K562 (cell line): ENCODE data around the gene RBPJL. TPM values are rescaled to one million over a fixed set of nuclear protein-coding genes. Genes with fewer than 3 reads are reported as not detected.

Experiments used
- ATAC-seq: fragments of 200-7000 bp; cut with Tn5 transposase; 3 replicates; pipeline ENCODE4 v1.9.1; 2020; ENCODE audit warnings: moderate library complexity
- BruUV-seq: library from RNA; stranded (reverse); fragments of 400-500 nt; replicated peaks from 2 replicates; lab custom pipeline; 2021; lab: Mats Ljungman, UMichigan
- CTCF ChIA-PET: fragments of 300-600 bp; formaldehyde crosslinking; extraction: SDS; loops from one replicate; lab custom pipeline; 2021; ENCODE audit warnings: low intra/inter-chr PET ratio; lab: Yijun Ruan, JAX
- POLR2A ChIA-PET: fragments of 300-600, 350-650 bp; sonication (Branson Sonifier 250); formaldehyde crosslinking; extraction: SDS; loops from one replicate; lab custom pipeline; 2021; ENCODE audit warnings: antibody characterized with exemption, inconsistent platforms; lab: Yijun Ruan, JAX
- DNase-seq, 4 experiments: peaks; one replicate each; pipeline versions ENCODE4 v3.0.0 to v3.0.0-alpha.2; 2011 to 2018; ENCODE audit warnings: low spot score in 3 of 4, mixed read lengths in 3 of 4; ENCODE audit errors: extremely low read depth in 1 of 4
- FAIRE-seq: peaks from 2 replicates; lab custom pipeline; 2011; peaks lifted over from hg19 to GRCh38; lab: Jason Lieb, UNC
- H2AFZ ChIP-seq: 2 replicates; pipeline ENCODE4 v1.6.0; 2011; ENCODE audit warnings: low read depth, low read length, control low read depth, inconsistent platforms
- H3K27ac ChIP-seq: fragments of 200-600 bp; 3 replicates; pipeline ENCODE4 v1.8.0; 2011; ENCODE audit warnings: low read depth, mild to moderate bottlenecking, control low read depth, inconsistent platforms, low read length, moderate library complexity, mixed read lengths; ENCODE audit errors: extremely low read depth
- H3K27me3 ChIP-seq, 2 experiments: fragments of 300-600 bp in 1 of 2; 2 replicates in 1 of 2; 3 replicates in 1 of 2; pipeline versions ENCODE4 v1.6.0 to v1.8.0; 2011; ENCODE audit warnings: inconsistent platforms in 2 of 2, low read length in 2 of 2, mild to moderate bottlenecking in 1 of 2, mixed read lengths in 1 of 2, moderate library complexity in 1 of 2; ENCODE audit not compliant: control insufficient read depth in 2 of 2, insufficient read depth in 2 of 2
- H3K36me3 ChIP-seq: fragments of 300-600 bp; 3 replicates; pipeline ENCODE4 v1.8.0; 2011; ENCODE audit warnings: mild to moderate bottlenecking, low read length, inconsistent platforms; ENCODE audit not compliant: control insufficient read depth, insufficient read depth
- H3K4me1 ChIP-seq, 2 experiments: fragments of 200-600 bp in 1 of 2; replicated peaks in 1 of 2; 2 replicates in 1 of 2; 3 replicates in 1 of 2; pipeline versions ENCODE4 v1.5.1 to v1.8.0; 2011; ENCODE audit warnings: inconsistent platforms in 2 of 2, low read length in 2 of 2, mild to moderate bottlenecking in 1 of 2, mixed read lengths in 1 of 2, moderate library complexity in 1 of 2; ENCODE audit not compliant: control insufficient read depth in 2 of 2, insufficient read depth in 2 of 2
- H3K4me2 ChIP-seq: 2 replicates; pipeline ENCODE4 v1.6.1; 2011; ENCODE audit warnings: low read length, control low read depth, inconsistent platforms, mixed read lengths; ENCODE audit not compliant: insufficient read depth
- H3K4me3 ChIP-seq: fragments of 200-600 bp; sonication (generic), shearing (Covaris generic); 2 replicates; pipeline ENCODE4 v1.5.1; 2016; ENCODE audit warnings: control low read depth, inconsistent platforms
- H3K79me2 ChIP-seq: fragments of 200-600 bp; 3 replicates; pipeline ENCODE4 v1.8.0; 2011; ENCODE audit warnings: low read length, inconsistent platforms; ENCODE audit not compliant: control insufficient read depth, insufficient read depth
- H3K9ac ChIP-seq, 2 experiments: 2 replicates each; pipeline versions ENCODE4 v1.6.0 to v1.6.1; 2011; ENCODE audit warnings: low read depth in 2 of 2, low read length in 2 of 2, control low read depth in 1 of 2, inconsistent platforms in 1 of 2, mild to moderate bottlenecking in 1 of 2, mixed read lengths in 1 of 2; ENCODE audit not compliant: insufficient read depth in 1 of 2
- H3K9me1 ChIP-seq: one replicate; pipeline ENCODE4 v1.6.0; 2011; ENCODE audit warnings: inconsistent platforms, mild to moderate bottlenecking, low read length, moderate library complexity; ENCODE audit not compliant: control insufficient read depth, insufficient read depth
- H3K9me3 ChIP-seq: replicated peaks from 2 replicates; pipeline ENCODE4 v1.5.1; 2011; ENCODE audit warnings: low read depth, low read length, inconsistent platforms; ENCODE audit not compliant: control insufficient read depth, insufficient read depth
- H4K20me1 ChIP-seq: replicated peaks from 2 replicates; pipeline ENCODE4 v1.6.1; 2011; ENCODE audit warnings: low read length, inconsistent platforms, mixed read lengths; ENCODE audit not compliant: control insufficient read depth, insufficient read depth
- DIDO1 ChIP-seq: fragments of 450-650 bp; IDR thresholded peaks from 2 replicates; pipeline ENCODE4 v1.6.1; 2016; ENCODE audit warnings: low read depth, missing biosample characterization, missing genetic modification characterization
- ELK1 ChIP-seq: sonication (generic); formaldehyde crosslinking; IDR thresholded peaks from 2 replicates; pipeline ENCODE4 v1.8.1; 2022; ENCODE audit warnings: missing genetic modification reagents
- LEF1 ChIP-seq: fragments of 450-650 bp; IDR thresholded peaks from 2 replicates; pipeline ENCODE4 v1.6.1; 2016; ENCODE audit warnings: mild to moderate bottlenecking
- RBM22 ChIP-seq: fragments of 200-400 bp; formaldehyde crosslinking; IDR thresholded peaks from 2 replicates; pipeline ENCODE4 v1.6.1; 2018; ENCODE audit warnings: low read length, low read depth; ENCODE audit not compliant: poor library complexity, severe bottlenecking
- ZKSCAN8 ChIP-seq: fragments of 200-800 bp; sonication (Bioruptor generic); IDR thresholded peaks from 2 replicates; pipeline ENCODE4 v1.6.1; 2016; ENCODE audit warnings: missing genetic modification characterization, missing compliant biosample characterization
- ZNF324 ChIP-seq: fragments of 250-450 bp; sonication (Bioruptor Pico); IDR thresholded peaks from 2 replicates; pipeline ENCODE4 v1.4.0; 2020; ENCODE audit warnings: mild to moderate bottlenecking
- WGBS: fragments of 100-300 bp; shearing (Covaris generic); methylation state at CpG from one replicate; pipeline ENCODE4 v1.1.6; 2016; ENCODE audit warnings: low coverage, mixed read lengths; ENCODE audit not compliant: insufficient coverage; ENCODE audit errors: missing lambda C conversion rate; 5-methylcytosine and 5-hydroxymethylcytosine counted together
- in situ Hi-C: fragments of 300-500 bp; cut with MboI; formaldehyde crosslinking; loops from 4 replicates; pipeline ENCODE4 v1.15.0; 2018; ENCODE audit warnings: inconsistent platforms, mixed read lengths
- intact Hi-C: fragments of 100-400 bp; cut with micrococcal nuclease; formaldehyde crosslinking; loops from 2 replicates; pipeline ENCODE4 v1.14.2; 2022
- polyA plus RNA-seq, 8 experiments: library from polyadenylated mRNA; depleted of rRNA in 4 of 8; stranded (reverse) in 5 of 8; unstranded in 3 of 8; fragments of >200 nt; fragmentation: Nextera tagmentation in 2 of 8; fragmentation: Illumina TruSeq in 1 of 8; extraction: Ambion mirVana in 2 of 8; extraction: Trizol in 1 of 8; gene quantifications; 2 replicates each; pipeline versions ENCODE4 v1.2.1 to v1.2.3, GENCODE V29; 2011 to 2014; ENCODE audit warnings: inconsistent platforms in 1 of 8, missing spikeins in 1 of 8
- total RNA-seq, 7 experiments: library from RNA; depleted of rRNA in 6 of 7; stranded (reverse); fragments of >200 nt in 6 of 7; fragmentation: Illumina TruSeq in 2 of 7; extraction: Trizol in 2 of 7; gene quantifications; 2 replicates each; pipeline versions ENCODE4 v1.2.1 to v1.2.3, GENCODE V29; 2011 to 2021; ENCODE audit warnings: low replicate concordance in 1 of 7

RBPJL gene
- total and polyA plus RNA-seq, 9 of the 15 experiments (the other 6 are each of a cell fraction or from before 2014, with no cell fraction given), result not detected

GRCh38 chr20:45366631-45367030 lies 60.0 kb downstream of the RBPJL start:
- no TSS peak for BruUV-seq
- in situ Hi-C loops (loop anchor here (5.0 kb wide), 1 partner anchor 44 kb away; no protein-coding TSS in a partner anchor), intact Hi-C loops (loop anchor here (10.0 kb wide), 1 partner anchor 608 kb away; the partner anchor contains the start of gene ZNF335)
- Histone ChIP-seq H3K9me3 (no peaks in the 10 kb centered on the region), H3K9me1 (no peaks in the 10 kb centered on the region), H3K36me3 (peaks cover 39% of the 10 kb centered on the region), H2AFZ (no peak overlapping the region), H3K4me2 (no peak overlapping the region), H3K4me3 (no peak overlapping the region), H4K20me1 (no peaks in the 10 kb centered on the region), H3K9ac (peak overlapping the region in 1 of 2 experiments; percentile 68; a peak in 2 of 4 replicates), H3K27me3 (no peaks in the 10 kb centered on the region), H3K79me2 (peaks cover 20% of the 10 kb centered on the region), H3K27ac (no peak overlapping the region), H3K4me1 (peaks cover 9 to 11% of the 10 kb centered on the region in 2 experiments; a peak in 4 of 5 replicates)
- ATAC-seq (no peak), FAIRE-seq (no peak), DNase-seq (no peak)
- ChIA-PET CTCF (no interaction called here), POLR2A (interaction anchor here (0.7 to 1.1 kb wide), 2 partner anchors 22 to 86 kb away, joined by 3 to 7 read pairs; no protein-coding TSS in a partner anchor)
- TF ChIP-seq ZNF324, result no peak
- TF ChIP-seq DIDO1, result no peak
- TF ChIP-seq ELK1, result no peak
- no peak for TF ChIP-seq RBM22
- 85% methylated on average over 11 of the region's 11 CpGs for WGBS

GRCh38 chr20:45367126-45367525 lies 60.5 kb downstream of the RBPJL start:
- BruUV-seq, result no TSS peak
- CTCF ChIA-PET, result no interaction called here
- Histone ChIP-seq H3K4me3 (no peak overlapping the region), H3K27me3 (no peaks in the 10 kb centered on the region), H3K36me3 (peaks cover 39% of the 10 kb centered on the region), H3K9me1 (no peaks in the 10 kb centered on the region), H3K4me2 (no peak overlapping the region), H3K9ac (no peak overlapping the region), H3K27ac (no peak overlapping the region), H3K4me1 (peaks cover 9 to 11% of the 10 kb centered on the region in 2 experiments; a peak in 4 of 5 replicates), H3K9me3 (no peaks in the 10 kb centered on the region), H4K20me1 (no peaks in the 10 kb centered on the region), H2AFZ (no peak overlapping the region), H3K79me2 (peaks cover 20% of the 10 kb centered on the region)
- FAIRE-seq (no peak), ATAC-seq (no peak), DNase-seq (no peak)
- intact Hi-C loops (loop anchor here (10.0 kb wide), 1 partner anchor 608 kb away; the partner anchor contains the start of gene ZNF335), in situ Hi-C loops (loop anchor here (5.0 kb wide), 1 partner anchor 45 kb away; no protein-coding TSS in a partner anchor)
- TF ChIP-seq ZKSCAN8 (CRISPR knock-in tag) (no peak), LEF1 (no peak)
- POLR2A ChIA-PET, result interaction anchor here (0.7 to 1.1 kb wide), 2 partner anchors 23 to 86 kb away, joined by 3 to 7 read pairs; no protein-coding TSS in a partner anchor
